IMR-90 (cell line): Measurements from ENCODE around the gene SNTG2. TPM values are rescaled to one million over a fixed set of nuclear protein-coding genes. Genes with fewer than 3 reads are reported as not detected.

Experiments
- ATAC-seq: fragments of 200-7000 bp; cut with Tn5 transposase; 2 replicates; pipeline ENCODE4 v1.9.1; 2020; ENCODE audit warnings: low read depth, mild to moderate bottlenecking, moderate library complexity
- BruUV-seq: library from RNA; stranded (reverse); fragments of 400-500 nt; replicated peaks from 2 replicates; lab custom pipeline; 2021; lab: Mats Ljungman, UMichigan
- CTCF ChIA-PET: fragments of 300-600 bp; formaldehyde crosslinking; extraction: SDS; loops from one replicate; lab custom pipeline; 2021; ENCODE audit warnings: antibody characterized with exemption; lab: Yijun Ruan, JAX
- POLR2A ChIA-PET: fragments of 300-600 bp; sonication (Branson Sonifier 250); formaldehyde crosslinking; loops from one replicate; lab custom pipeline; 2022; ENCODE audit warnings: antibody characterized with exemption; ENCODE audit not compliant: unreplicated experiment; lab: Charles Lee
- DNase-seq: peaks from one replicate; pipeline ENCODE4 v3.0.0; 2013
- H2AFZ ChIP-seq: replicated peaks from 2 replicates; pipeline ENCODE3; 2013; ENCODE audit warnings: low read length, mild to moderate bottlenecking; ENCODE audit not compliant: poor library complexity
- H2AK5ac ChIP-seq: 2 replicates; pipeline ENCODE4 v1.6.1; 2013; ENCODE audit warnings: low read depth, low read length, inconsistent platforms
- H2AK9ac ChIP-seq: replicated peaks from 2 replicates; pipeline ENCODE3; 2013; ENCODE audit warnings: mild to moderate bottlenecking, low read depth, low read length, moderate library complexity; ENCODE audit not compliant: poor library complexity
- H2BK120ac ChIP-seq: 2 replicates; pipeline ENCODE4 v1.6.1; 2013; ENCODE audit warnings: low read depth, low read length, inconsistent platforms
- H2BK15ac ChIP-seq: 3 replicates; pipeline ENCODE4 v1.6.1; 2013; ENCODE audit warnings: low read depth, low read length, inconsistent platforms
- H2BK20ac ChIP-seq: 2 replicates; pipeline ENCODE4 v1.6.1; 2013; ENCODE audit warnings: low read depth, mild to moderate bottlenecking, inconsistent platforms, low read length, moderate library complexity
- H2BK5ac ChIP-seq: 2 replicates; pipeline ENCODE4 v1.6.1; 2013; ENCODE audit warnings: mild to moderate bottlenecking, low read depth, low read length, inconsistent platforms; ENCODE audit not compliant: poor library complexity, severe bottlenecking
- H3K14ac ChIP-seq: replicated peaks from 2 replicates; pipeline ENCODE4 v1.6.1; 2013; ENCODE audit warnings: low read depth, low read length, inconsistent platforms
- H3K18ac ChIP-seq: 2 replicates; pipeline ENCODE4 v1.6.1; 2013; ENCODE audit warnings: low read depth, low read length, control low read depth
- H3K23ac ChIP-seq: 2 replicates; pipeline ENCODE4 v1.6.1; 2013; ENCODE audit warnings: low read depth, low read length, inconsistent platforms
- H3K27ac ChIP-seq: 2 replicates; pipeline ENCODE4 v1.5.1; 2013; ENCODE audit warnings: mild to moderate bottlenecking, control low read depth, low read length; ENCODE audit not compliant: insufficient read depth
- H3K27me3 ChIP-seq: 2 replicates; pipeline ENCODE4 v1.6.1; 2013; ENCODE audit warnings: low read length; ENCODE audit not compliant: control insufficient read depth, insufficient read depth
- H3K36me3 ChIP-seq: 2 replicates; pipeline ENCODE4 v1.6.1; 2013; ENCODE audit warnings: low read length, mixed read lengths; ENCODE audit not compliant: control insufficient read depth, insufficient read depth
- H3K4ac ChIP-seq: 2 replicates; pipeline ENCODE4 v1.6.1; 2013; ENCODE audit warnings: low read depth, low read length, inconsistent platforms
- H3K4me1 ChIP-seq: 2 replicates; pipeline ENCODE4 v1.6.1; 2013; ENCODE audit warnings: low read length, mixed read lengths; ENCODE audit not compliant: control insufficient read depth, insufficient read depth
- H3K4me2 ChIP-seq: 2 replicates; pipeline ENCODE4 v1.6.1; 2013; ENCODE audit warnings: low read depth, mild to moderate bottlenecking, control low read depth, low read length, moderate library complexity
- H3K4me3 ChIP-seq: 2 replicates; pipeline ENCODE4 v1.5.1; 2013; ENCODE audit warnings: low read depth, mild to moderate bottlenecking, control low read depth, low read length, moderate library complexity; ENCODE audit not compliant: insufficient read depth
- H3K56ac ChIP-seq: 2 replicates; pipeline ENCODE4 v1.6.1; 2013; ENCODE audit warnings: low read length, inconsistent platforms; ENCODE audit not compliant: insufficient read depth; ENCODE audit errors: extremely low read depth
- H3K79me1 ChIP-seq, 2 experiments: 2 replicates each; pipeline ENCODE4 v1.6.1; 2013; ENCODE audit warnings: low read length in 2 of 2, inconsistent platforms in 1 of 2, low read depth in 1 of 2
- H3K9ac ChIP-seq: 2 replicates; pipeline ENCODE4 v1.6.1; 2013; ENCODE audit warnings: low read depth, low read length, control low read depth
- H3K9me1 ChIP-seq: 2 replicates; pipeline ENCODE4 v1.6.1; 2013; ENCODE audit warnings: low read length, inconsistent platforms; ENCODE audit not compliant: insufficient read depth
- H3K9me3 ChIP-seq: 2 replicates; pipeline ENCODE4 v1.6.1; 2013; ENCODE audit warnings: low read length; ENCODE audit not compliant: control insufficient read depth, insufficient read depth
- H4K20me1 ChIP-seq: 2 replicates; pipeline ENCODE4 v1.6.1; 2013; ENCODE audit warnings: low read length, inconsistent platforms; ENCODE audit not compliant: insufficient read depth
- H4K5ac ChIP-seq: 2 replicates; pipeline ENCODE4 v1.6.1; 2013; ENCODE audit warnings: mild to moderate bottlenecking, low read depth, low read length, control low read depth
- H4K8ac ChIP-seq, 2 experiments: 2 replicates each; pipeline ENCODE4 v1.6.1; 2013; ENCODE audit warnings: low read depth in 2 of 2, low read length in 2 of 2, control low read depth in 1 of 2, inconsistent platforms in 1 of 2
- H4K91ac ChIP-seq: 2 replicates; pipeline ENCODE4 v1.6.1; 2013; ENCODE audit warnings: low read depth, low read length, inconsistent platforms; ENCODE audit not compliant: insufficient read depth
- BHLHE40 ChIP-seq: fragments of 150-350 bp; IDR thresholded peaks from 2 replicates; pipeline ENCODE4 v1.6.1; 2016; ENCODE audit warnings: mild to moderate bottlenecking, low read depth, low read length
- CHD1 ChIP-seq: IDR thresholded peaks from 2 replicates; pipeline ENCODE4 v1.6.1; 2012; ENCODE audit warnings: low read depth, low read length, improper control_type of control experiment
- CTCF ChIP-seq: conservative IDR thresholded peaks from 2 replicates; pipeline ENCODE4 v1.5.1; 2012; ENCODE audit warnings: mild to moderate bottlenecking, low read depth, low read length, improper control_type of control experiment
- ELK1 ChIP-seq: fragments of 150-350 bp; IDR thresholded peaks from 2 replicates; pipeline ENCODE4 v1.6.1; 2016; ENCODE audit warnings: low read depth, mild to moderate bottlenecking, low read length, moderate library complexity, borderline replicate concordance
- MAFK ChIP-seq: IDR thresholded peaks from 2 replicates; pipeline ENCODE4 v1.6.1; 2012; ENCODE audit warnings: low read depth, low read length, improper control_type of control experiment
- MAZ ChIP-seq: IDR thresholded peaks from 2 replicates; pipeline ENCODE4 v1.6.1; 2012; ENCODE audit warnings: low read depth, mild to moderate bottlenecking, low read length, improper control_type of control experiment, moderate library complexity, borderline replicate concordance
- MXI1 ChIP-seq: IDR thresholded peaks from 2 replicates; pipeline ENCODE4 v1.6.1; 2012; ENCODE audit warnings: low read depth, mild to moderate bottlenecking, low read length, moderate library complexity, borderline replicate concordance
- NFE2L2 ChIP-seq: fragments of 150-350 bp; IDR thresholded peaks from 2 replicates; pipeline ENCODE4 v1.6.1; 2016; ENCODE audit warnings: low read depth, mild to moderate bottlenecking, low read length
- POLR2A ChIP-seq: IDR thresholded peaks from 2 replicates; pipeline ENCODE4 v1.6.1; 2012; ENCODE audit warnings: mild to moderate bottlenecking, low read depth, low read length
- RAD21 ChIP-seq: IDR thresholded peaks from 2 replicates; pipeline ENCODE4 v1.6.1; 2012; ENCODE audit warnings: low read length, improper control_type of control experiment
- RCOR1 ChIP-seq: IDR thresholded peaks from 2 replicates; pipeline ENCODE4 v1.6.1; 2012; ENCODE audit warnings: mild to moderate bottlenecking, low read length, improper control_type of control experiment; ENCODE audit not compliant: insufficient replicate concordance
- RFX5 ChIP-seq: IDR thresholded peaks from 2 replicates; pipeline ENCODE4 v1.8.0; 2012; ENCODE audit warnings: low read depth, mild to moderate bottlenecking, low read length, moderate library complexity
- SMC3 ChIP-seq: fragments of 150-350 bp; IDR thresholded peaks from 2 replicates; pipeline ENCODE4 v1.6.1; 2016; ENCODE audit warnings: low read depth, mild to moderate bottlenecking, antibody characterized with exemption, low read length, moderate library complexity
- USF2 ChIP-seq: fragments of 150-350 bp; IDR thresholded peaks from 2 replicates; pipeline ENCODE4 v1.6.1; 2017; ENCODE audit warnings: mild to moderate bottlenecking, antibody characterized with exemption, low read length, low read depth
- WGBS, 2 experiments: methylation state at CpG; one replicate each; pipeline versions ENCODE4 v1.1.5 to v1.1.7; 2013; ENCODE audit warnings: missing lambda C conversion rate in 2 of 2; ENCODE audit not compliant: insufficient read length in 1 of 2; ENCODE audit errors: extremely low coverage in 2 of 2; 5-methylcytosine and 5-hydroxymethylcytosine counted together
- dilution Hi-C: fragments of 300-500 bp; cut with HindIII; formaldehyde crosslinking; loops from one replicate; pipeline ENCODE4 v1.14.3; 2018; ENCODE audit warnings: low sequenced_read_pairs; ENCODE audit not compliant: unreplicated experiment
- in situ Hi-C: fragments of 300-500 bp; cut with MboI; formaldehyde crosslinking; loops from 3 replicates; pipeline ENCODE4 v1.14.3; 2019; ENCODE audit warnings: low sequenced_read_pairs, inconsistent platforms, mixed read lengths
- intact Hi-C: fragments of 100-400 bp; cut with micrococcal nuclease; formaldehyde crosslinking; loops from 2 replicates; pipeline ENCODE4 v1.10.0; 2022
- polyA plus RNA-seq, 3 experiments: library from polyadenylated mRNA; depleted of rRNA; stranded (reverse); fragments of >200 nt; gene quantifications; 2 replicates each; pipeline ENCODE4 v1.2.3, GENCODE V29; 2012; ENCODE audit warnings: low replicate concordance in 1 of 3
- total RNA-seq: library from RNA; depleted of rRNA; stranded (reverse); fragments of >200 nt; gene quantifications from 2 replicates; pipeline ENCODE4 v1.2.3, GENCODE V29; 2012

SNTG2 gene
- total and polyA plus RNA-seq, 2 of the 4 experiments (the other 2 are of a cell fraction) = under 0.01 to 0.17 TPM

GRCh38 chr2:1234731-1235308 is 284.2 kb downstream of the SNTG2 start:
- DNase-seq = peak; percentile 6
- no peak overlapping the region for H3K9ac ChIP-seq
- no peak overlapping the region for H3K23ac ChIP-seq
- no peaks in the 10 kb centered on the region for H3K27me3 ChIP-seq
- H3K56ac ChIP-seq = no peak overlapping the region
- H2AFZ ChIP-seq = no peak overlapping the region
- no peaks in the 10 kb centered on the region for H3K36me3 ChIP-seq
- no peak overlapping the region for H3K14ac ChIP-seq
- H3K4me2 ChIP-seq = no peak overlapping the region
- no peak overlapping the region for H2AK5ac ChIP-seq
- H3K18ac ChIP-seq = no peak overlapping the region
- no peak overlapping the region for H4K8ac ChIP-seq
- WGBS, 2 experiments = 74% methylated on average over 9 of the region's 13 CpGs; no CpG with 5 or more reads in 1 of the 2 experiments
- dilution Hi-C loops (no loop called here), in situ Hi-C loops (no loop called here), intact Hi-C loops (no loop called here)
- H2BK20ac ChIP-seq = no peak overlapping the region
- H2BK15ac ChIP-seq = no peak overlapping the region
- no peak overlapping the region for H3K4ac ChIP-seq
- no peak overlapping the region for H3K4me3 ChIP-seq
- POLR2A ChIA-PET = no interaction called here
- TF ChIP-seq RFX5 (no peak), BHLHE40 (no peak), ELK1 (no peak), SMC3 (no peak), MXI1 (no peak), RAD21 (no peak), USF2 (no peak), NFE2L2 (no peak), CTCF (no peak), MAFK (no peak), CHD1 (no peak), RCOR1 (no peak), MAZ (no peak), POLR2A (no peak)
- H2AK9ac ChIP-seq = no peak overlapping the region
- CTCF ChIA-PET = no interaction called here
- H3K27ac ChIP-seq = no peak overlapping the region
- ATAC-seq = no peak
- H4K91ac ChIP-seq = no peak overlapping the region
- no peak overlapping the region for H2BK5ac ChIP-seq
- no peaks in the 10 kb centered on the region for H4K20me1 ChIP-seq
- H3K4me1 ChIP-seq = no peaks in the 10 kb centered on the region
- no peak overlapping the region for H4K5ac ChIP-seq
- H3K9me3 ChIP-seq = peaks cover 34% of the 10 kb centered on the region
- H2BK120ac ChIP-seq = no peak overlapping the region
- H3K9me1 ChIP-seq = no peaks in the 10 kb centered on the region
- no TSS peak for BruUV-seq
- no peaks in the 10 kb centered on the region for H3K79me1 ChIP-seq
